Right ventricle myocardium superior (tissue), 1 donor: Measurements from ENCODE around the gene ECPAS. TPM values are rescaled to one million over a fixed set of nuclear protein-coding genes. Genes with fewer than 3 reads are reported as not detected.
"Not testable (repeated sequence)": the region's sequence is repeated elsewhere in the genome, so short reads cannot be mapped to it uniquely, and the experiment has no call there.

Source experiments
- ATAC-seq: fragments of 200-7000 bp; cut with Tn5 transposase; one replicate; pipeline ENCODE4 v1.9.1; 2020; ENCODE audit warnings: mild to moderate bottlenecking; ENCODE audit not compliant: poor library complexity
- DNase-seq: peaks from one replicate; pipeline ENCODE4 v3.0.0-alpha.2; 2020
- intact Hi-C: fragments of 100-400 bp; cut with DNase I; formaldehyde crosslinking; loops from one replicate; pipeline ENCODE4 v1.11.2; 2022
- total RNA-seq: library from RNA; stranded (reverse); fragmentation: NEBNext Ultra II Directional; extraction: Animal tissue kit (Norgen Biotek cat#: 25700); gene quantifications from one replicate; pipeline ENCODE4 v1.2.1, GENCODE V29; 2021
- donor health status: DM: no; HTN: yes; CAD: no; lungs with severe emphysema.

ECPAS gene
- total RNA-seq, 1 donor from 2014 or later = 120 TPM

DNA sequence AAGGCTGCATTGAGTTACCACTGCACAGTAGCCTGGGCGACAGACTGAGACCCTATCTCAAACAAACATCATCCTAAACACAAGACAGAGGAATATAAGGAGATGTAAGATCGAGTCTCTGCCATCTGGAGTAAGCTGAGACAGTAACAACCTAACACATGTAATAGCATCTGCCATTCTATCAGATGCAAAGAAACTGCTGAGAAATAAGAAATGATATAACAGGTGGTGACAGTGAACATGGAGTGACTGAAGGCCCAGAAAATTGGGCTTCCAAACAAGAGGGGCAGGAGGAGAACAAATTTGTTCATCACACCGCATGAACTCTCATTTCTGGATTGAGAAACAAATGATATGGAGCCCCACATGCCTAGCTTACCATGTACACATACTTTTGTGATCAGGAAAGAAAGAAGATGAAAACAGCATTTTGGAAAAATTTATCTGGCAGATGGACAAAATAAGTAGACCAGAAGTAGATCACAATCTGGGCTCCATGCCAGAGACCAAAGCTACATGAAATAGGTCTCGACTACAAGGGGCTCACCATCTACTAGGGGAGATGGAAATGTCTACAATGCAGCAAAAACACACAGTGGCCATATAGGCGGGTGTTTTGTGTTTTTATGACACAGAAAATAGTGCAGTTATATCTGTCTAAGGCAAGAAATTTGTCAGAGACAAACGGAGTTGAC, 45.5 kb downstream of the ECPAS start:
- intact Hi-C loops = no loop called here
- ATAC-seq (no peak), DNase-seq (no peak)

DNA sequence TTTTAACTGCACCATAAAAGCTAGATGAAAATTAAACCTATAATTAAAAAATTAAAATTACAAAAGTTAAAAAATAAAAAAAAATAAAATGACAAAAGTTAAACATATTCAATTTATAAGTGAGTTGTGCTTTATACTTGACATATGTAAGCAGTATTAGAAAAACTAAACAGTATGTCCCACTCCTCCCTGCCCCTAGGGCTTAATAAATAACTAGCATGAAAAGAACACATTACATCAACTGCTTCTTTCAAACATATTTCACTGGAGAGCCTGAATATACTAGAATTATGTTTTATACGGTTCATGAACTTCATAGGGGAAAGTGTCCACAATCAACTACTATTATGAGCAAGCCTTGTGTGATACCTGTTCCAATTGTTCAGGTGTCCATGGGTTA, 47.6 kb downstream of the ECPAS start:
- DNase-seq (no peak), ATAC-seq (no peak)
- intact Hi-C loops = no loop called here

DNA sequence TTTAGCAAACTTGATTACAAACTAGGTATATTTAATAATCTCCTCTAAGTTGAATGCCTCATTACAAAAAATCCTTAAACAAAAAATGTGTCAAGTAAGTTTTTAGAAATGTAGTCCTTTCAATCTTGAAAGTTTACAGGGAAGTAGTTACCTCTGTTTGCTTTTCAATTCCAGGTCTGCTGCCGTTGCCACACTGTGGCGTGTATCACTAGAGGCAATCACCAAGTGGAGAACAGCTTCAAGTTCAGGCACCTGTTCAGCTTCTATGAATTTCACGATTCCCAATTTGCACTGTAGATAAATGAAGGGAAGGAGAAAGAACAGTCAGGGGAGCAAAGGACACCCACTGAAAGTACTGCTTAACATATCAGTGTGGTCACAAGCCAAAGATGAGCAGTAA, 51.1 kb downstream of the ECPAS start:
- intact Hi-C loops = no loop called here
- no peak for DNase-seq
- ATAC-seq = no peak

- ATAC-seq (no peak), DNase-seq (no peak)
- intact Hi-C loops = no loop called here
These were observed 52.5 kb downstream of the ECPAS start for GRCh38 chr9:111431684-111432083.

DNA sequence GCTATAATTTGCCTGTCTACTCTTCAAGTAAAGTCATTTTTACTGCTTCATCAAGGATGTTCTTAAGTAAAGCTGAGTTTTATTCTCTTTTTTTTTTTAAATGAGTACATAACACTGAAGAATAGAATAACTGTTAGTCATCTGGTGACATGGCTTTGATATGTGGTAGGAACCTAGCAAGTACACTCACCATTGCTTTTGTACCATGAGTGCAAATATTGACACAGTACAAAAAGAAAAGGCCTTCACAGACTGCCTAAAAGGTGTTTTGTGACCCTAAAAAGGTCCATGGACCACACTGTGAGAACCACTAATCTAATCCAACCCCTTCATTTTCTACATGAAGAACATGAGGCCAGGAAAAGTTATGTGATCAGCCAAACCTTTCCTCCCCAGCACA, 55.0 kb downstream of the ECPAS start:
- intact Hi-C loops = no loop called here
- ATAC-seq = no peak

DNA sequence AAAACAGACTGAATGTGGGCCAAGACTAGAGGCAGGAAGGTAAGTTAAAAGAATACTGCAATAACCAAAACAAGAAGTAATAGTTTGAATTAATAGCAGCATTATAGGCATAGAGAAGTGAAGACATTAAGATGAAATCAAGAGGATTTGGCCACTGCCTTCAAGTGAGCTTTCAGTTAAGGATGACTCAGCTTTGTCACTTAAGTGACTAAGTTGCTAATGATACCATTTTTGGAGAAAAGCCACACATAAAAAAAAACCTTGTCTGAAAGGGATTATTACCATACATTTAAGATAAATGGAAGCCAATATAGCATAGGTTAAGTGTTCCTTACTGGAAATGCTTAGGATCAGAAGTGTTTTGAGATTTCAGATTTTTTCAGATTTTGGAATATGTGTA, 57.0 kb downstream of the ECPAS start:
- ATAC-seq = no peak
- intact Hi-C loops = no loop called here
- DNase-seq = no peak

More for the DNA sequence above, 55.0 kb downstream of the ECPAS start:
- DNase-seq = no peak

DNA sequence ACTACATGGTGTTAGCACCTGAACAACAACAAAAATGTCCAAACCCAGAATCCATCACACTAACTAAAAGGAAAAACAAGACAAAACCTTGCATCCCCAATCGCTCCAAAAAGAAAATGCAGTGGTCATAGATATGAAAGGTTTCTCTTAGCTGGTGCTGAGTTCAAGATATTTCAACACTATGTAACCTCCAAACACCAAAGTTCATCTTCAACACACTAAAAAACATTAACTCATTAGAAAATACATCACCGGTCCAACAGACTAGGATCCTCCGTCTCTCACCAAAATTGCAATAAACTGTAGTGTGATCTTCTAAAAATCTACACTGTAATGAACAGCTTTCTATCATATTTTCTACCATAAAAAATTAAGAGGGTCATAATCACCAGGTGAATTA, 60.8 kb downstream of the ECPAS start:
- DNase-seq (no peak), ATAC-seq (no peak)
- intact Hi-C loops = loop anchor here (5.0 kb wide), 1 partner anchor 56 kb away; no protein-coding TSS in a partner anchor

- ATAC-seq (no peak), DNase-seq (no peak)
- intact Hi-C loops = no loop called here
These were observed 69.8 kb downstream of the ECPAS start for GRCh38 chr9:111414406-111414805.

GRCh38 chr9:111413996-111414395, 70.2 kb downstream of the ECPAS start:
- intact Hi-C loops = no loop called here
- no peak for ATAC-seq
- DNase-seq = no peak

DNA sequence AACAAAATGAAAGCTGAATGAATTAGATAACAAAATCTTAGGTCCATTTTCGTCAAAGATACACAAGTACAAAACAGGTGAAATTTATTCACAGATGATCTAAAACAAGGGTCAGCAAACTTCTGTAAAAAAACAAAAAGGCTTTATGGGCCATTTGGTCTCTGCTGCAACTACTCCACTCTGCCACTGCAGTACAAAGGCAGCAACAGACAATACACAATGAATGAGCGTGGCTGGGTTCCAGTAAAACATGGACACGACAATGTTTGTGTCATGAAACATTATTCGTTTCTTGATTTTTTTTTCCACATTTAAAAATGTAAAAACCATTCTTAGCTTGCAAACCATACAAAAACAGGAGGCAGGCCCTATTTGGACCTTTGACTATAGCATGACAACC, 71.9 kb downstream of the ECPAS start:
- intact Hi-C loops = no loop called here
- ATAC-seq (no peak), DNase-seq (no peak)

DNA sequence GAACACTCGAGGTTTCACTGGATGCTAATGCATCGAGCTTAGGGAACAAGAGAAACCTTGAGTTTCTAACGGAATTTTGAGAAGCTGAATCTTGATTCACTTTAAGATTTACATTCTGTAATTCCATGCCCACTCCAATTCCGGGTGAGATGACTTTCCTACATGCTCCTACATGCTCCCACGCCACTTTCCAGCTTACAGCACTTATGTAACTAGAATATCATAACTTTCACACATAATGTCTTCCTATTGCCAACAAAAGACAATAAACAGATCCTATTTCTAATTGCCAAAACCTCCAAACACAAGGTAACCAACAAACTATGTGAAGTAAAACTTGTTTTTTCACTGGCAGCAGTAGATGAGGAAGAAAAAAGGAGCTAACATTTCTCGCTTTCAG, 72.9 kb downstream of the ECPAS start:
- ATAC-seq (no peak), DNase-seq (no peak)
- intact Hi-C loops = no loop called here

- DNase-seq = no peak
- intact Hi-C loops = no loop called here
- ATAC-seq = no peak
These were observed 76.4 kb downstream of the ECPAS start for GRCh38 chr9:111407813-111408212.

- ATAC-seq (no peak), DNase-seq (no peak)
- intact Hi-C loops = no loop called here
These were observed 78.5 kb downstream of the ECPAS start for GRCh38 chr9:111405701-111406100.

GRCh38 chr9:111401486-111401885, 82.7 kb downstream of the ECPAS start:
- DNase-seq, intact Hi-C loops, ATAC-seq: not testable (repeated sequence)

DNA sequence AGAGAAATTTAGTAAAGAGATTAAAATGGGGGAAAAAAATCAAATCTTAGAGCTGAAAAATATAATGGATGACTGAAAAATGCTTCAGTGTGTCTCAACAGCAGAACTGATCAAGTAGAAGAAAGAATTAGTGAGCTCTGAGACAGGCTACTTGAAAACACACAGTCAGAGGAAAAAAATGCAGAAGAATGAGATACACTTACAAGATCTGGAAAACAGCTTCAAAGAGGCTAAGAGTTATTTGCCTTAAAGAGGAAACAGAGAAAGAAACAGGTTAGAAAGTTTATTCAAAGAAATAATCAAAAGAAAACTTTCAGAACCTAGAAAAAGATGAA, 83.7 kb downstream of the ECPAS start:
- intact Hi-C loops = no loop called here
- no peak for ATAC-seq
- no peak for DNase-seq

- no peak for DNase-seq
- no peak for ATAC-seq
- intact Hi-C loops = no loop called here
These were observed 84.2 kb downstream of the ECPAS start for GRCh38 chr9:111399772-111400563.

DNA sequence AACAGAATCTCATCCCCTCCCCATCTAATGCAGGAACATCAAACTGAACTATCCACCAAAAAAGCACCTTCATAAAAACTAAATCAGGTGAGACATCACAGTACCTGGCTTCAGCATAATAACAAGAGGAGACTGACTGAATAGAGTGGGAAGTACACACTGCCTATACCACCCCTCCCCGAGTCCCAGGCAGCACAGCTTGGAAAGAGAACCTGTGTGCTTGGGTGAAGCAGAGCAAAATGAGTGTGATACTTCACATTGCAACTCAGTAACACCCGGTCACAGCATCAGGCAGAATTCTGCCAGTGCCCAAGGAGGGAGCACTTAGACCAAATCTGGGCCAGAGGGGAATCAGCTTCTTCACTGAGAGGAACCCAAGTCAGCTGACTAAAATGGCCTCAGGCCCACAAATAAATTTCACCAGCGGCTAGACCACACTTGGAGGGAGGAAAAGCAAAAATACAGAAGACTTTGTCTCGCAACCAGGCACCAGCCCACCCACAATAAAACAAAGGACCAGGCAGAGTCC, 84.9 kb downstream of the ECPAS start:
- intact Hi-C loops = no loop called here
- DNase-seq = no peak
- no peak for ATAC-seq

DNA sequence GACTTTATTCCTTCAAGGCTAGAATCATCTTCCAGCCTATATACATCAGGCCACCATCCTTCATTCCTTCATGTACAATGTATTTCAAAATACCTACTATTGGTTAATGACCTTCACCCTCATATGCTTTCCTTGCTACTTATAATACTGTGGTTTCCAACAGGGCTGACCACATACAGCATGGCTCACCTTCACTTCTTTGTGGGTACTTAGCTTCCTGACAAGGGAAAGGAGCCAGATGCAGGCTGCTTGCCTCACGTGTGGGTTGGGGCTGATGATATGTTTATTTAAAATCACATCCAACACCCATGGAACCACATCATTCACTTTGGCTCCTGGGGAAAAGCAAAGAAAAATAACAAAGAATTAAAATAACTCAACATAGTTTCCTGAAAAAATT, 90.2 kb downstream of the ECPAS start:
- ATAC-seq (no peak), DNase-seq (no peak)
- intact Hi-C loops = no loop called here

- no peak for ATAC-seq
- DNase-seq = no peak
- intact Hi-C loops = no loop called here
These were observed 94.8 kb downstream of the ECPAS start for GRCh38 chr9:111389406-111389805.

GRCh38 chr9:111386386-111386785, 97.8 kb downstream of the ECPAS start:
- no peak for ATAC-seq
- DNase-seq = no peak
- intact Hi-C loops = no loop called here
